NB4 (cell line): ENCODE data around the gene SUPT7L.

Experiments
- CTCF ChIP-seq: IDR thresholded peaks from one replicate; pipeline ENCODE4 v1.5.1; 2012; ENCODE audit warnings: low read depth, low read length
- POLR2A ChIP-seq: IDR thresholded peaks from 2 replicates; pipeline ENCODE4 v1.6.1; 2011; ENCODE audit warnings: mild to moderate bottlenecking; ENCODE audit not compliant: insufficient read length; ENCODE audit errors: extremely low read depth

- TF ChIP-seq CTCF (no peak), POLR2A (no peak)
Measured at GRCh38 chr2:27655155-27655951, 8.1 kb downstream of the SUPT7L start.
